Activated T-cell treated with anti-CD3 and anti-CD28 coated beads for 48 hours (primary cell): ENCODE results near the gene ZNF326.
"Not testable (repeated sequence)": the region's sequence is repeated elsewhere in the genome, so short reads cannot be mapped to it uniquely, and the experiment has no call there.

Experiments
- DNase-seq: peaks from one replicate; pipeline ENCODE4 v3.0.0-alpha.2; 2020; ENCODE audit warnings: low read depth

ZNF326 gene

DNA sequence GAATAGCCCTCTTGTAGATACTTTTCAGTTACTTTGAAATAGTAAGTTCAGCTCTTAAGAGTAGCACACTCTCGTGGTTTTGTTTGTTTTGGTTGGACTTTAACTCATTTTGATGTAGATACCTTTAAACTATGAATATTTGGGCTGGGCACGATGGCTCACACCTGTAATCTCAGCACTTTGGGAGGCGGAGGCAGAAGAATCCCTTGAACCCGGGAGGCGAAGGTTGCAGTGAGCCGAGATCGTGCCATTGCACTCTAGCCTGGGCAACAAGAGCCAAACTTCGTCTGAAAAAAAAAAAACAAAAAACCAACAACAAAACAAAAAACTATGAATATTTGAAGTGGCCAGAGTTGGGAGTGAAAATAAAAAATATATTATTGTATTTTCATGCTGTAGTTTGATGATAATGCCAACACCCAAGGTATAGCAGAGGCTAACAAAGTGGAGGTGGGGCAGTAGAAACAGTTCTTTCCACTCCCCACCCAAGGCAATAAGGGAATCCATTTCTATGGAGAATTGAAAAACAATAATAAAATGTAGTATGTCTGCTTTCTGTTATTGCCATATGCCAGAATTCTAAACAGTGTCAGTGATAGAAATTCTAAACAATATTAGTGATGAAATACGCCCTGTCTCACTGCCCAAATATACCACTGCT lies 1.7 kb downstream of the ZNF326 start:
- DNase-seq, result no peak

DNA sequence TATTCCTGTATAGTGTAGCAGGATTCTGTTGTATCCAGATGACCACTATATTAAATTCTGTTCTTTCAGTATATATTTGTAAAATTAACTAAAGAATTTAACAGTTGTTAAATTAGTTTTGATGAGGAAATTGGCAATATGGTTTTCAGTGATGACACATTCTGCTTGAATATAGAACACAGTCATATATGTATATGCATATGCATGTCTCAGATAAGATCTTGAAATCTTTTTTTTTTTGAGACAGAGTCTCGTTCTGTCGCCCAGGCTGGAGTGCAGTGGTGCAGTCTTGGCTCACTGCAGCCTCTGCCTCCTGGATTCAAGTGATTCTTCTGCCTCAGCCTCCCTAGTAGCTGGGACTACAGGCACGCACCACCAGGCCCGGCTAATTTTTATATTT lies 2.2 kb downstream of the ZNF326 start:
- not testable (repeated sequence) for DNase-seq

DNA sequence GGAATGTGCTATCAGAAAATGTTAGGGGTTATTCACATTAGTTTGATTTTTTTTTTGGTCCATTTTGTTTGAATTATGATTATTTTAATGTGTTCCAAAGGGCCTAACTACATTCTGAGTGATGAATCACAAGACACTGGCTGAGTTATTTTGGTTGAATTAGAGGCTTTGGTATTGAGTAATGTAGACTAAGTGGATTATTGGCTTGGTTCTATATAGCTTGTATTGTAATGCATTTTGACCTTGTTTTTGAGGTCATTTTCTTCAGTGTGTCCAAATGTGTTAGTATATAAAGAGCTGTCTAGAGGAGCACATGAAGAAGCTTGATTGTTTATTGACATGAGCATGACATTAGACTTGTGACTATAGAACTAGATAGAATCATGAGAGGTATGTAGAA lies 3.4 kb downstream of the ZNF326 start:
- DNase-seq, result no peak

- DNase-seq, result no peak
Observed at GRCh38 chr1:89999208-89999607, 4.3 kb downstream of the ZNF326 start.

- no peak for DNase-seq
Observed at GRCh38 chr1:89999628-90000027, 4.7 kb downstream of the ZNF326 start.

DNA sequence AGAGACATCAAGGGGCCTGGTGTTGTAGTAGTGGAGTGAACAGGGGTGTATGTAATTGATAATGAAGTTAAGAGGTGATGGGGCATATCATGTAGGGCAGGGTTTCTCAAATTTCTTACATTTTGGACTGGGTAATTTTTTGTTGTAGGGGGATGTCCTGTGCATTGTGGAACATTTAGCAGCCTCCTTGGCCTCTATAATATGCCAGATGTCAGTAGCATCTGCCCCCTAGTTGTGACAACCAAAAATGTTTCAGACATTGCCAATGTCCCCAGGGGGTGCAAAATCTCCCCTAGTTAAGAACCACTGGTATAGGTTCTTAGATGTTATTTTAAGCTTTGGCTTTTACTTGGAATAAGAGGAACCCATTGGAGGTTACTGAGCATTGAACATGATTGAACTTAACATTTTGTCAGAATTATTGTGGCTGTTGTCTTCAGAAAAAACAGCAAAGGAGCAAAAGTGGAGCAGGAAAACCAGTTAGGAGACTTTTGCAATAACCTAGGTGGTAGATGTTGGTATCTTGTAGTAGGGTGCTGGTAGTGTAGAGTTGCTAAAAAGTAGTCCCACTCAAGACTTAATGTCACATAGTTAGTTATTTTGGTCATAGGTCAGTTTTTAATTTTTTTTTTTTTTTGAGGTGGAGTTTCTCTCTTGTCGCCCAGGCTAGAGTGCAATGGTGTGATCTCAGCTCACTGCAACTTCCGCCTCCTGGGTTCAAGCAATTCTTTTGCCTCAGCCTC lies 6.2 kb downstream of the ZNF326 start:
- no peak for DNase-seq

- no peak for DNase-seq
Observed at GRCh38 chr1:90007979-90008404, 13.1 kb downstream of the ZNF326 start.

DNA sequence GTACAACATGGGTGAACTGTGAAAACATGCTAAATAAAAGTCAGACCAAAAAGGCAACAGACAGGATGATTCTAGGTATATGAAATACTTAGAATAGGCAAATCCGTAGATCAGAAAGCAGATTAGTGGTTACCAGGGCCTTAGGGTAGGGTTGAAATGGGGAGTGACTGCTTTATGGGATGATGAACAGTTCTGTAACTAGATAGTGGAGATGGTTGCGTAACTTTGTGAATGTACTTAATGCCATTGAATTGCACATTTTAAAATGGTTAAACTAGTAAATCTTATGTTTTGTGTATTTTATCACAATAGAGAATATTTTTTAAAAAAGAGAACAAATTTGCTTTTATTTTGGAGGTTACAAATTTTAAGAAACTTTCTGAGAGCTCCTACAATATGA lies 17.4 kb downstream of the ZNF326 start:
- DNase-seq, result no peak

DNA sequence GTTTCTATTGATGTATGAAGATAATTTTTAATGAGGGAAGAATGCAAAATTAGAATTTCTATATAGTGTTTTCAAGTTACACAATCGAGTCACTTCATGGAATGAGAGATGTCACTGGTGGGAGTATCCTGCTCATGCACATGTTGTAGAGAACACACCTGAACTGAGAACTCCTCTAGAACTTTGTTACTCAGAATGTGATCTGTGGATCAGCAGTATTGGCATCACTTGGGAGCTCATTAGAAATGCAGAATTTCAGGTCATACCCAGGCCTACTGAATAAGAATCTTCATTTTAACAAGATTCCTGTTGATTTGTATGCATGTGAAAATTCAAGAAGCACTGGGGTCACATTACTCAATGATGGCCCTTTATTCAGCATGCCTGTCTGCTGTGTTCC lies 28.8 kb downstream of the ZNF326 start:
- DNase-seq, result no peak

GRCh38 chr1:90027281-90027680 lies 32.4 kb downstream of the ZNF326 start:
- DNase-seq, result no peak

- DNase-seq, result no peak
Observed at GRCh38 chr1:90039652-90040051, 44.7 kb downstream of the ZNF326 start.

- DNase-seq, result no peak
Observed at GRCh38 chr1:90043586-90043985, 48.7 kb downstream of the ZNF326 start.

DNA sequence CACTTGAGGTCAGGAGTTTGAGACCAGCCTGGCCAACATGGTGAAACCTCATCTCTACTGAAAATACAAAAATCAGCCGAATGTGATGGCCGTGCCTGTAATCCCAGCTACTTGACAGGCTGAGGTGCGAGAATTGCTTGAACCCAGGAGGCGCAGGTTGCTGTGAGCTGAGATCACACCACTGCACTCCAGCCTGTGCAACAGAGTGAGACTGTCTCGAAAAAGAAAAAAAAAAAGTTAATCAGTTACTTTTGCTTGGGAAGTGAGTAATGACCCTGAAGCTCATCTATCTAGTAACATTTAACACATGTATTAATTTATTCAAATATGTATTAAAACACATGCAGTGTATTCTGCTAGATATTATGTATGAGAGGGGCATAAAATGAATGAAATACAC lies 49.4 kb downstream of the ZNF326 start:
- DNase-seq, result no peak

DNA sequence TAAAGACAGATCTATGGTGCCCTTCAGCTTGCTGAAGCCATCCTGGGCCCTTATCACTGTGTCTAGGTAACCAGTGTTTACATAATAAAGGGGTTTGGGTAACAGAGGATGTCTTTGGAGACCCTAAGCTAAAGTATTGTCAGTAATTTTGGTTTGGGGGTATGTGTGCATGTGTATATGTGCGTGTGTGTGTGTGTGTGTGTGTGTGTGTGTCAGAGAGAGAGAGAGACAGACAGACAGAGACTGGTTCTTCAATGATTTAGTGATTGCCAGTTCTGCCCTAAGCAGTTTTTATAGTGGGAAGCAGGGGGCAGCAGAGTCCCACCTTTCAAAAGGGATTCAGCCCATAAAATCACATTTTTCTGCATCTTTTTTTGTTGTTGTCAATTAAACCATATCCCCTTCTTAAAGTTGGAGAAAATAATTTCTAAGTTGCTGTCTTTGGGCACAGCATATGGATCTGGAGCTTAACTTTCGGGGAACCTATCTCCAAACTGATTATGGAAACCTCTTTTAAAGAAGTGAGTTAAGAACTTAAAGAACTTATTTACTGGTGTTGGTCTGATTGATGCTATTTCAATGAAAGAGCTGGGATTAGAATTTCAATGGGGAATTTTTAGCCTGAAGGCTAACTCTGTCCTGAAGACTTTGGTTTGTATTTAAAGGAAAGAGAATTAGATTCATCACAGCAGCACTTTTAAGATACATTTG lies 51.1 kb downstream of the ZNF326 start:
- DNase-seq, result no peak

- DNase-seq, result no peak
Observed at GRCh38 chr1:90046635-90047034, 51.7 kb downstream of the ZNF326 start.

DNA sequence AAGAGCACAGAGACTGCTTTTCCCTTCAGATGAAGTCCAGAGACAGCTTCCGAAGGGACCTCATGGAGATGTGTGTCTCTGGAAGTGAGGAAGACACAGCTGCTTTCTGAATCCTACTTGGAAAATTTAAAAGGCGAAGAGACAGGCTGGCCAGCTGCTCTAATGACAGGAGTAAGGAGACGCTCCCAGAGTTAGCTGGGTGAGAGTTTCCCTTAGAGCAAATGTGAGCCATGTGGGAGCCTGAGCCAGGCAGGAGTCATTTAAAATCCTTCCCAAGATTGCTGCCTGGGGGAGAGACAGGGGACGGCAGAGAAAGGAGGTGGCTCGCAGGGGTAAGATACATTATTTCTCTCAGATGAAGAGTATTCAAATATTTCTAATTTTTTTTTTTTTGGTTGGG lies 53.1 kb downstream of the ZNF326 start:
- DNase-seq, result no peak

GRCh38 chr1:90062700-90063643 lies 68.1 kb downstream of the ZNF326 start:
- DNase-seq, result not testable (repeated sequence)

GRCh38 chr1:90064109-90064508 lies 69.2 kb downstream of the ZNF326 start:
- not testable (repeated sequence) for DNase-seq

DNA sequence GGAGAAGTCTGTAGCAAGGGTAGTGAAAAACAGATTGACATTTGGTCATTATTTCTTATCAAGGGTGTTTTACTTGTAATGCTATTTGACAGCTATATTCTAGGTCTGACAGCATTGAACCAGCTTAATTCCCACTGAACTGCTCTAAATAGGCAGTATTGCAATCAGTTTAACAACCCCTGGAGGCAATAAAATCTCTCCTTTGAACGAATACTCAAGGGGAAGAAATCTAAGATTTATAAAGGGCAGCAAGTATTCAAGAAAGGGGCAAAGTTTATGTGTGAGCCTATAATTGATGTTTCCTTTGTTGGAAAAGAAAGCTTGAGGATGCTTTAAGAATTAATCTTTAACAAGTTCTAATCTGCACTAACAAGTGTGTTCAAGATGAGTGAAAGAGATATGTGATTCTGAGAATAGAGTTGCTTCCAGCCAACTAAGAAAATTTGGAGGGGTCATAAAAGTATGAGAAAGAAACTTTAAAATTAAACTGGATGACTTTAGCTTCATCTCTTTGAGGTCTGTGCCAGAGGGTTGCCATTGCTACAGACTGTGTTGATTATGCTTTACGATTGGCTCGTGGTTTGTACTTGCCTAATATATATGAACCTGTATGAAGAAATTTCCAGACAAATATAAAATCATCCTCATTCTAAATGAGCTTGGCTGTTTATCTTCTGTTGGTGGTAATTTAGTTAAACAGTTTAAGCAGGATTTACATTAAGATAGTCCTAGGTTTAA lies 72.5 kb downstream of the ZNF326 start:
- no peak for DNase-seq

- DNase-seq, result no peak
Observed at GRCh38 chr1:90068611-90069280, 73.8 kb downstream of the ZNF326 start.

- DNase-seq, result no peak
Observed at GRCh38 chr1:90074137-90074536, 79.2 kb downstream of the ZNF326 start.
